Body of pancreas (tissue), 4 donors: ENCODE data around the gene NGF.

Experiments
- CTCF ChIP-seq, 7 experiments: fragments of 450-650 bp in 4 of 7; fragments of 200-600 bp in 3 of 7; sonication (generic) in 3 of 7; IDR thresholded peaks; one replicate each; pipeline ENCODE4 v1.5.1; 2016 to 2019; ENCODE audit warnings: antibody characterized with exemption in 7 of 7
- POLR2A ChIP-seq, 3 donors: fragments of 450-650 bp; IDR thresholded peaks; one replicate each; pipeline ENCODE4 v1.6.1; 2016; ENCODE audit warnings: antibody characterized with exemption in 3 of 3, mild to moderate bottlenecking in 2 of 3

DNA sequence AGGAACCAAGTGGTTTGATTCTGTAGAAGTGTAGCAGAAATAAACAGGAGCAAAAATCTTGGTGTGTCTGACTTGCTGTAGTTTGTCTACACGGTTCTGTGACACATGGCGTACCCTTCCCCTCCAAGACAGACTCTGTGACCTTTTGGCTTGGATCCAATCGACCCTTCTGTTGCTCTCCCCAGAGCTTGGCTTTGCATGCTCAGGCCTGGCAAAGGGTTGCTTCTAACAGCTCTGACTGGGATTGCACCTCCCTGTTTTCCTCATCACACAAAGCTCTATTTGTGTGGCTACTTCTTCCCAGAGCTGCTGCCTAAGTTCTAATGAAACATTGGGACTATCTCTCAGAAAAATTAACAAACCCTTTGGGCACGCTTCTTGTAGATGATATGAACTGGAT lies 24.0 kb downstream of the NGF start:
- no peak for TF ChIP-seq POLR2A (IDR thresholded peaks at IDR 0.05)
- TF ChIP-seq CTCF (IDR thresholded peaks at IDR 0.05), result no peak
